H1 (cell line): Measurements from ENCODE around the gene IMPDH1. TPM values are rescaled to one million over a fixed set of nuclear protein-coding genes. Genes with fewer than 3 reads are reported as not detected.

Source experiments
- CTCF ChIA-PET: fragments of 300-600 bp; sonication (Branson Sonifier 250); formaldehyde crosslinking; loops from one replicate; lab custom pipeline; 2021; ENCODE audit not compliant: partially characterized antibody; lab: Charles Lee
- POLR2A ChIA-PET: fragments of 300-600 bp; sonication (Branson Sonifier 250); formaldehyde crosslinking; loops from one replicate; lab custom pipeline; 2021; ENCODE audit warnings: inconsistent platforms; ENCODE audit not compliant: partially characterized antibody; lab: Charles Lee
- DNase-seq, 2 experiments: peaks; one replicate each; pipeline versions ENCODE4 v3.0.0 to v3.0.0-alpha.2; 2010 to 2022; ENCODE audit warnings: low spot score in 2 of 2, low read depth in 1 of 2, mixed read lengths in 1 of 2
- FAIRE-seq: peaks from 2 replicates; lab custom pipeline; 2011; peaks lifted over from hg19 to GRCh38; lab: Jason Lieb, UNC
- H2AFZ ChIP-seq: 2 replicates; pipeline ENCODE4 v1.8.1; 2012; ENCODE audit warnings: low read length, inconsistent platforms
- H2AK5ac ChIP-seq: 2 replicates; pipeline ENCODE4 v1.6.1; 2013; ENCODE audit warnings: low read depth, low read length
- H2BK120ac ChIP-seq: replicated peaks from 2 replicates; pipeline ENCODE3; 2013; ENCODE audit warnings: low read depth, low read length, inconsistent platforms
- H2BK12ac ChIP-seq: 2 replicates; pipeline ENCODE4 v1.6.1; 2013; ENCODE audit warnings: low read depth, low read length
- H2BK15ac ChIP-seq: 2 replicates; pipeline ENCODE4 v1.6.1; 2013; ENCODE audit warnings: low read length
- H2BK20ac ChIP-seq: 2 replicates; pipeline ENCODE4 v1.6.1; 2013; ENCODE audit warnings: low read length
- H2BK5ac ChIP-seq: 2 replicates; pipeline ENCODE4 v1.6.1; 2013; ENCODE audit warnings: low read depth, low read length
- H3K14ac ChIP-seq: 2 replicates; pipeline ENCODE4 v1.6.1; 2013; ENCODE audit warnings: inconsistent platforms; ENCODE audit not compliant: insufficient read length
- H3K18ac ChIP-seq: 2 replicates; pipeline ENCODE4 v1.6.1; 2013; ENCODE audit warnings: low read length; ENCODE audit errors: extremely low read depth
- H3K23ac ChIP-seq: 2 replicates; pipeline ENCODE4 v1.6.1; 2013; ENCODE audit warnings: inconsistent platforms; ENCODE audit not compliant: insufficient read length
- H3K23me2 ChIP-seq: 2 replicates; pipeline ENCODE4 v1.6.1; 2013; ENCODE audit warnings: low read depth, low read length
- H3K27ac ChIP-seq: 2 replicates; pipeline ENCODE4 v1.6.1; 2011; ENCODE audit warnings: low read depth, low read length, inconsistent platforms
- H3K27me3 ChIP-seq, 4 experiments: replicated peaks in 1 of 4; 1 replicate in 1 of 4; 2 replicates in 3 of 4; pipeline versions ENCODE4 v1.6.1 to v1.8.1; 2011 to 2013; ENCODE audit warnings: low read length in 3 of 4, mild to moderate bottlenecking in 3 of 4, inconsistent platforms in 2 of 4, mixed read lengths in 2 of 4, moderate library complexity in 1 of 4; ENCODE audit not compliant: control insufficient read depth in 3 of 4, insufficient read depth in 3 of 4; ENCODE audit errors: extremely low read depth in 1 of 4
- H3K36me3 ChIP-seq, 4 experiments: 2 replicates each; pipeline versions ENCODE4 v1.6.1 to v1.8.1; 2011 to 2013; ENCODE audit warnings: mild to moderate bottlenecking in 4 of 4, low read length in 3 of 4, moderate library complexity in 2 of 4, control low read depth in 1 of 4, inconsistent platforms in 1 of 4; ENCODE audit not compliant: insufficient read depth in 4 of 4, control insufficient read depth in 2 of 4
- H3K4ac ChIP-seq: replicated peaks from 2 replicates; pipeline ENCODE3; 2013; ENCODE audit warnings: low read length, low read depth, mixed read lengths, inconsistent platforms; ENCODE audit not compliant: insufficient read length
- H3K4me1 ChIP-seq, 4 experiments: replicated peaks in 1 of 4; 1 replicate in 1 of 4; 2 replicates in 3 of 4; pipeline versions ENCODE4 v1.6.1 to v1.8.1; 2011 to 2013; ENCODE audit warnings: low read length in 3 of 4, inconsistent platforms in 2 of 4, mixed read lengths in 1 of 4; ENCODE audit not compliant: insufficient read depth in 4 of 4, control insufficient read depth in 3 of 4
- H3K4me2 ChIP-seq, 2 experiments: 2 replicates each; pipeline versions ENCODE4 v1.6.1 to v1.8.1; 2011 to 2013; ENCODE audit warnings: low read depth in 2 of 2, low read length in 2 of 2, control low read depth in 1 of 2, inconsistent platforms in 1 of 2, mild to moderate bottlenecking in 1 of 2; ENCODE audit not compliant: insufficient read depth in 1 of 2
- H3K4me3 ChIP-seq, 4 experiments: fragments of 200-600, 300-600 bp in 1 of 4; sonication (generic), shearing (Covaris generic), sonication (Bioruptor Twin) in 1 of 4; 2 replicates each; pipeline versions ENCODE4 v1.5.1 to v1.8.1; 2011 to 2016; ENCODE audit warnings: low read length in 4 of 4, low read depth in 3 of 4, control low read depth in 2 of 4, inconsistent platforms in 2 of 4, mild to moderate bottlenecking in 2 of 4, mixed read lengths in 1 of 4, moderate library complexity in 1 of 4; ENCODE audit not compliant: insufficient read depth in 2 of 4; ENCODE audit errors: extremely low read depth in 1 of 4
- H3K56ac ChIP-seq: replicated peaks from 2 replicates; pipeline ENCODE3; 2013; ENCODE audit warnings: low read depth, mild to moderate bottlenecking, mixed read lengths, low read length, inconsistent platforms; ENCODE audit not compliant: insufficient read length
- H3K79me1 ChIP-seq: 2 replicates; pipeline ENCODE4 v1.6.1; 2013; ENCODE audit warnings: low read depth, low read length, control low read depth
- H3K79me2 ChIP-seq, 2 experiments: 2 replicates each; pipeline versions ENCODE4 v1.6.1 to v1.8.1; 2012 to 2013; ENCODE audit warnings: low read length in 2 of 2, mild to moderate bottlenecking in 2 of 2, inconsistent platforms in 1 of 2; ENCODE audit not compliant: insufficient read depth in 2 of 2, control insufficient read depth in 1 of 2
- H3K9ac ChIP-seq, 4 experiments: replicated peaks in 1 of 4; 1 replicate in 1 of 4; 2 replicates in 3 of 4; pipeline versions ENCODE4 v1.6.1 to v1.8.1; 2011 to 2013; ENCODE audit warnings: low read depth in 3 of 4, low read length in 3 of 4, control low read depth in 2 of 4, mild to moderate bottlenecking in 2 of 4, moderate library complexity in 2 of 4, inconsistent platforms in 1 of 4; ENCODE audit errors: extremely low read depth in 1 of 4
- H3K9me3 ChIP-seq, 2 experiments: 2 replicates each; pipeline versions ENCODE4 v1.6.1 to v1.8.1; 2012 to 2013; ENCODE audit warnings: mild to moderate bottlenecking in 2 of 2, moderate library complexity in 2 of 2, control low read depth in 1 of 2, inconsistent platforms in 1 of 2, low read depth in 1 of 2, low read length in 1 of 2, mixed read lengths in 1 of 2; ENCODE audit not compliant: insufficient read depth in 2 of 2
- H4K20me1 ChIP-seq, 2 experiments: replicated peaks in 1 of 2; 2 replicates each; pipeline versions ENCODE3 to v1.8.1; 2011 to 2013; ENCODE audit warnings: inconsistent platforms in 2 of 2, low read length in 2 of 2, mild to moderate bottlenecking in 1 of 2; ENCODE audit not compliant: insufficient read depth in 2 of 2, control insufficient read depth in 1 of 2
- H4K5ac ChIP-seq: 2 replicates; pipeline ENCODE4 v1.6.1; 2013; ENCODE audit warnings: low read length, low read depth, mixed read lengths, inconsistent platforms; ENCODE audit not compliant: insufficient read length
- H4K8ac ChIP-seq: 2 replicates; pipeline ENCODE4 v1.8.0; 2013; ENCODE audit warnings: mild to moderate bottlenecking, moderate library complexity, low read length, inconsistent platforms; ENCODE audit not compliant: insufficient read depth; ENCODE audit errors: extremely low read depth
- H4K91ac ChIP-seq: replicated peaks from 2 replicates; pipeline ENCODE3; 2013; ENCODE audit warnings: low read length, mixed read lengths, inconsistent platforms; ENCODE audit not compliant: insufficient read length
- BCL11A ChIP-seq, 2 experiments: IDR thresholded peaks; one replicate each; pipeline ENCODE4 v1.6.1; 2011; ENCODE audit warnings: low read depth in 2 of 2, low read length in 2 of 2, mild to moderate bottlenecking in 2 of 2
- EZH2 ChIP-seq: fragments of 200-600 bp; sonication (generic); IDR thresholded peaks from 2 replicates; pipeline ENCODE4 v1.7.1; 2012; ENCODE audit warnings: low read depth, mild to moderate bottlenecking, moderate library complexity, low read length, inconsistent platforms; ENCODE audit not compliant: severe bottlenecking
- JUN ChIP-seq: IDR thresholded peaks from 2 replicates; pipeline ENCODE4 v1.6.1; 2011; ENCODE audit warnings: low read depth, mild to moderate bottlenecking, improper control_type of control experiment, low read length
- RAD21 ChIP-seq, 2 experiments: IDR thresholded peaks in 1 of 2; conservative IDR thresholded peaks in 1 of 2; 2 replicates each; pipeline ENCODE4 v1.6.1; 2011; ENCODE audit warnings: low read depth in 2 of 2, low read length in 2 of 2, improper control_type of control experiment in 1 of 2, inconsistent platforms in 1 of 2, mild to moderate bottlenecking in 1 of 2, moderate library complexity in 1 of 2
- RBBP5 ChIP-seq: IDR thresholded peaks from 2 replicates; pipeline ENCODE4 v1.7.1; 2012; ENCODE audit warnings: low read depth, mild to moderate bottlenecking, inconsistent platforms, low read length, moderate library complexity, borderline replicate concordance
- SP1 ChIP-seq: IDR thresholded peaks from 2 replicates; pipeline ENCODE4 v1.6.1; 2011; ENCODE audit warnings: low read depth, low read length
- YY1 ChIP-seq: IDR thresholded peaks from 2 replicates; pipeline ENCODE4 v1.6.1; 2011; ENCODE audit warnings: low read depth, mild to moderate bottlenecking, low read length
- WGBS, 2 experiments: shearing (Covaris generic) in 1 of 2; methylation state at CpG; one replicate each; pipeline versions ENCODE4 v1.1.6 to v1.1.7; 2013 to 2015; ENCODE audit warnings: low lambda C conversion rate in 2 of 2, mixed read lengths in 2 of 2, inconsistent platforms in 1 of 2, low coverage in 1 of 2, missing lambda C conversion rate in 1 of 2; ENCODE audit not compliant: insufficient replicate concordance in 2 of 2, insufficient coverage in 1 of 2, insufficient read length in 1 of 2; ENCODE audit errors: extremely low coverage in 1 of 2, missing lambda C conversion rate in 1 of 2; 5-methylcytosine and 5-hydroxymethylcytosine counted together
- polyA plus RNA-seq, 7 experiments: library from polyadenylated mRNA; depleted of rRNA in 3 of 7; stranded (reverse) in 5 of 7; unstranded in 2 of 7; fragments of >200 nt in 5 of 7; fragments of 200-250 nt in 2 of 7; gene quantifications; 1 replicate in 5 of 7; 2 replicates in 1 of 7; 4 replicates in 1 of 7; pipeline versions ENCODE4 v1.2.1 to v1.2.3, GENCODE V29; 2011 to 2013; ENCODE audit warnings: missing spikeins in 2 of 7, mixed read lengths in 2 of 7
- total RNA-seq: library from RNA; stranded (reverse); fragmentation: NEBNext Ultra II Directional; extraction: Animal tissue kit (Norgen Biotek cat#: 25700); gene quantifications from 2 replicates; pipeline ENCODE4 v1.2.1, GENCODE V29; 2021

Gene IMPDH1
- total and polyA plus RNA-seq, 2 of the 8 experiments (the other 6 are each of a cell fraction or from before 2014, with no cell fraction given) = 45.8 TPM

- WGBS, 2 experiments = 26% methylated on average over 23 of the region's 23 CpGs; no CpG with 5 or more reads in 1 of the 2 experiments
- Histone ChIP-seq H2BK5ac (no peak overlapping the region), H4K8ac (peak overlapping the region; percentile 68; the same call in 1 of the 2 replicates), H3K14ac (no peak overlapping the region), H3K23ac (no peak overlapping the region), H3K18ac (peak overlapping the region; percentile 84; the same call in 1 of the 2 replicates), H3K9me3 (no peaks in the 10 kb centered on the region), H3K79me2 (peaks cover 0 to 31% of the 10 kb centered on the region in 2 experiments; a peak in 2 of 4 replicates), H2AFZ (peak overlapping the region; percentile 60; the same call in 1 of the 2 replicates), H2BK15ac (no peak overlapping the region), H2BK12ac (no peak overlapping the region), H3K9ac (no peak overlapping the region; a peak in 1 of 7 replicates), H3K27ac (no peak overlapping the region), H3K56ac (no peak overlapping the region), H3K27me3 (no peaks in the 10 kb centered on the region; a peak in 2 of 7 replicates), H4K5ac (no peak overlapping the region), H4K91ac (no peak overlapping the region), H3K79me1 (peaks cover 9% of the 10 kb centered on the region), H2BK20ac (no peak overlapping the region), H4K20me1 (peaks cover 0 to 2% of the 10 kb centered on the region in 2 experiments), H3K4me2 (peak overlapping the region; percentile 69 to 97), H3K4ac (no peak overlapping the region), H2AK5ac (no peak overlapping the region), H3K23me2 (peaks cover 9% of the 10 kb centered on the region; the same call in 1 of the 2 replicates), H2BK120ac (no peak overlapping the region), H3K4me1 (peaks cover 9 to 19% (median 12%) of the 10 kb centered on the region in 4 experiments), H3K36me3 (peaks cover 3 to 15% (median 7%) of the 10 kb centered on the region in 4 experiments; a peak in 6 of 8 replicates), H3K4me3 (peak overlapping the region in 3 of 4 experiments; percentile 13 to 100 (median 24); a peak in 4 of 8 replicates)
- ChIA-PET CTCF (interaction anchor here (0.8 to 5.4 kb wide), 15 partner anchors 7 to 107 kb away, joined by 3 to 67 read pairs (median 4); no protein-coding TSS in a partner anchor), POLR2A (interaction anchor here (1.0 to 2.3 kb wide), 8 partner anchors 9 to 342 kb away, joined by 3 to 18 read pairs (median 3); partner anchors contain the start of genes METTL2B and RBM28)
- FAIRE-seq = no peak
- peak in 1 of 2 experiments; percentile 77 for DNase-seq
- TF ChIP-seq JUN (no peak), EZH2 (no peak), BCL11A (IDR thresholded peaks at IDR 0.05; ENCODE audit: low read depth in 2 of 2, low read length in 2 of 2) (no peak), RAD21 (IDR thresholded peaks at IDR 0.05 in 1 of 2, conservative IDR thresholded peaks at IDR 0.05 in 1 of 2; ENCODE audit: low read depth in 2 of 2, low read length in 2 of 2) (no peak), RBBP5 (peak; percentile 88; the same call in 1 of the 2 replicates), YY1 (0 out of 2 replicates have a peak, but pooled peaks have one; percentile 12), SP1 (peak; percentile 80; the same call in 1 of the 2 replicates)
Observed at GRCh38 chr7:128453836-128454804, 44.3 kb upstream of the IMPDH1 start.
